Measurements from ENCODE around the gene CFLAR.
"Not testable (repeated sequence)": the region's sequence is repeated elsewhere in the genome, so short reads cannot be mapped to it uniquely, and the experiment has no call there.

Gene CFLAR

DNA sequence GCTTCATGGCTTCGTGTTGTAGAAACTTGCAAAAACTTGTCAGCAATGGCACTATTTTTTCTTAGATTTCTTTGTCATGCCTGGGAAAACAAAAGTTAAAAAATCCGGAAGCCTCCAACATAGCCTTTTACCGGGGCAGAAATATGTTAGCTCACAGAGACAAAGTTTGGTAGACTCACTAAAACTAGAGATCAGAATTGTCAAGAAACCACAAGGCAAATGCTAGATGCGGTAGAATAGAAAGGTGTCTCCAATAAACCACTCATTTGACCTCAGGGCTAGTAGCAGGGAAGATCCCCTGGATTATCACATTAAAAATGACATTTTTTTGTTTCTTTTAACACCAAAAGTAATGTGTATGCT is 67.4 kb downstream of the CFLAR start:
- DNase-seq: no peak

DNA sequence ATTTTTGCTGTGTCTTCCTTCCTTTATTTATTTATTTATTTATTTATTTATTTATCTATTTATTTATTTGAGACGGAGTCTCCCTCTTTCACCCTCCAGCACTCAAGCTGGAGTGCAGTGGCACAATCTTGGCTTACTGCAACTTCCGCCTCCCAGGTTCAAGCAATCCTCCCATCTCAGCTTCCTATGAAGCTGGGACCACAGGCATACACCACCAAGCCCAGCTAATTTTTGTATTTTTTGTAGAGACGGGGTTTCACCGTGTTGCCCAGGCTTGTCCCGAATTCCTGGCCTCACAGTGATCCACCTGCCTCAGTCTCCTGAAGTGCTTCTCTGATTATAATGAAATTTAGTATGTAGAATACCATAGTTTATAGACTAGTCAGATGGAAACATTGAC is 67.9 kb downstream of the CFLAR start:
- DNase-seq: peak; percentile 6 to 9

GRCh38 chr2:201184248-201184647 is 68.3 kb downstream of the CFLAR start:
- not testable (repeated sequence) for DNase-seq

- DNase-seq: peak in 1 of 2 donors; percentile 19
Observed at GRCh38 chr2:201185863-201186262, 69.9 kb downstream of the CFLAR start.

GRCh38 chr2:201186982-201187381 is 71.0 kb downstream of the CFLAR start:
- DNase-seq: no peak

DNA sequence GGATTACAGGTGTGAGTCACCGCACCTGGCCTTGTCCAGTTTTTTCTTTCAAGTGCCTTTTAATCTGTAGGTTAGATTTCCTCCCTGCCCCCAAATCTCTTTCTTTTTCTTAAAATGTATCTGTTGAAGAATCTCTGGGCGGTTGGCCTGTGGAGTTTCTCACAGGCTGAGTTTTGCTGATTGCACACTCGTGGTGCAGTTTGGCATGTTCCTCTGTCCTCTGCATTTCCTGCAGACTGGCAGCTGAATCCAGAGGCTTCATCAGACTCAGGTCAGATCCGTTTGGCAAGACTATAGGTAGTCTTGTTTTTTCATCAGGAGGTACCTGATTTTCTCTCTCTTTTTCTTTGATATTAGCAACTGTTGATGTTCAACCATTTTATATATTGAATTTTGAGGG is 72.5 kb downstream of the CFLAR start:
- no peak for DNase-seq

GRCh38 chr2:201191132-201191875 is 75.3 kb downstream of the CFLAR start:
- peak in 1 of 2 donors; percentile 46 for DNase-seq

- peak in 1 of 2 donors; percentile 66 for DNase-seq
Observed at GRCh38 chr2:201194097-201194496, 78.1 kb downstream of the CFLAR start.

- no peak for DNase-seq
Observed at GRCh38 chr2:201195331-201195730, 79.4 kb downstream of the CFLAR start.

DNA sequence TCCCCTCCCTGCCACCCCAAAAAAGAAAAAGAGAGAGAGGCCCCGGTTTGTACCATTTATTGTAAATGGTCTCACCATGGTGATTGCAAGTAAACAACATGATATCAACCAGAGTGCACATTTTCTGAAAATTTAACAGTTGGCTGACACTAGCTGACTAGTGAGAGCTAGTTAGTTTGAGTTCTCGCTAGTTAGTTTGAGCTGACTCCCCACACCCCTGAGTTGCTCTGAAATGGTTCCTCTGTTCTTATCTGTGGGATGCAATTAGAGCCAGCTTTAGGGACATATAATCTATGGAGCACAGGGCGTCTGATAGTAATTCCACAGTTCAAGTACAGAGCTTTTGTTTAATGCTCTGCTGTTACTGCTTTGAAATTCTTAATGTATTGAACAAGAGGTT is 80.0 kb downstream of the CFLAR start:
- DNase-seq: no peak

- DNase-seq: no peak
Observed at GRCh38 chr2:201196803-201197202, 80.8 kb downstream of the CFLAR start.

- peak in 1 of 2 donors; percentile 69 for DNase-seq
Observed at GRCh38 chr2:201197781-201198180, 81.8 kb downstream of the CFLAR start.

- no peak for DNase-seq
Observed at GRCh38 chr2:201199847-201200246, 83.9 kb downstream of the CFLAR start.

- DNase-seq: no peak
Observed at GRCh38 chr2:201200345-201200744, 84.4 kb downstream of the CFLAR start.

GRCh38 chr2:201201371-201201770 is 85.4 kb downstream of the CFLAR start:
- no peak for DNase-seq

DNA sequence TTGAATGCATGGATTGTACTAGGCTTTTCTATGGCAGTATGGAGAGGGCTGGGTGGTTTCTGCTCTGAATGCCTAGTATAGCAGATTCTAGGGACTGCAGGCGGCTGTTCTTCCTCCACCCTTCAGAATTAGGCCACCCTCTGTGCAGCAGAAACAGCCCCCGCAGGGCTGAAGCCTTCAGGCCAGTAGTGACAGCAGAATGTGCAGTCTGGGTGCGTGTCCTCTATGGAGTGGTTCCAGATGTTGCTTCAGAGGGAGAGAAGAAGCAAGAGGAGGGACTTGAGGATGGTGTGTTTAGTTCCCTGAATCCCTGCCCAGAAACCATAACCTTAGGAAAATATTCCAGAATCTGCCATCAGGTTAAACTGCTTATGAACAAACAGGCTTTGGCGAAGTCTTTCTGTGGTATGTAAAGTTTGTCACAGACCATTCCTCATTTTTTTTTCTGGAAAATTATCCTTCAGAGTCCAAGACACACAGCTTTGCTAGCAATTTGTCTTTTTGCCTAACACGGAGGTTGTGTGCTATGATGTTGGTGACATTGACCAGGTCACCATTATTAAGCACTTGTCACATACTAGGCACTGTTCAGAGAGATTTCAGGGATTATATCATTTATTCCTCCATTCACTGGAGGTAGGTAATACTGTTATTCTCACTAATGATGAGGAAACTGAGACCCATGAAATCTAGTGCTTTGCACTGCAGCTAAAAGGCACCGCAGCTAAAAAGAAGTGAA is 88.1 kb downstream of the CFLAR start:
- DNase-seq: no peak

GRCh38 chr2:201204655-201205514 is 88.9 kb downstream of the CFLAR start:
- no peak for DNase-seq

DNA sequence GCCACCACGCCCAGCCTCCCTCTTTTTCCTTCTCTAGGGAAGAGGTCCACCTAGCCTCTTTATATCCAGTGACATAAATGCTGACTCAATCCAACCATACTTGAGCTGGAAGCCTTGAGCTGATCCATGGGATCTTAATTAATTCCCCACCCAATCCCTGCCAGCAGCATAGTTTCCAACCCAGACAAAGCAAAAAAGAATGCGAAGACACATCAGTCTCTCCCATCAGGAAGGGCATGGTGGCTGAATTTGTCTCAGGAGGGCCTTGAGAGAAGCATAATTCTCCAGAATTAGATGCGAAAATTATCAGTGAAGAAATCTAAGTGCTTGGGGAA is 89.5 kb downstream of the CFLAR start:
- DNase-seq: no peak

DNA sequence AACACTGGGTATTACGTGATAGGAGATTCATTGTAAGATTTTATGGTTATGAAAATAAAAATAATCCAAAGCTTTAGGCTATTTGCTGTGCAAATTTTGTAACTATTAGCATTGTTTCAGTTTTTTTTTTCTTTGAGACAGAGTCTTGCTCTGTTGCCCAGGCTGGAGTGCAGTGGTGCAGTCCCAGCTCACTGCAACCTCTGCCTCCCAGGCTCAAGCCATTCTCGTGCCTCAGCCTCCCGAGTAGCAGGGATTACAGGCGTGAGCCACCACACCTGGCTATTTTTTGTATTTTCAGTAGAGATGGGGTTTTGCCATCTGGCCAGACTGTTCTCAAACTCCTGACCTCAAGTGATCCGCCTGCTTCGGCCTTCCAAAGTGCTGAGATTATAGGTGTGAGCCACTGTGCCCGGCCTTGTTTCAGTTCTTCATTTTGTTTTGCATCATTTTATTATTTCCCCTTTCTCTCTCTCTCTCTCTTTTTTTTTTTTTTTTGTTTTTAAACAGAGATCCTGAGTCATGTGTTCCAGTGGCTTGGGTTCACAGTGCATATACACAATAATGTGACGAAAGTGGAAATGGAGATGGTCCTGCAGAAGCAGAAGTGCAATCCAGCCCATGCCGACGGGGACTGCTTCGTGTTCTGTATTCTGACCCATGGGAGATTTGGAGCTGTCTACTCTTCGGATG is 92.7 kb downstream of the CFLAR start:
- peak in 1 of 2 donors; percentile 33 for DNase-seq

- DNase-seq: no peak
Observed at GRCh38 chr2:201215963-201216362, 100.0 kb downstream of the CFLAR start.

GRCh38 chr2:201216918-201217317 is 101.0 kb downstream of the CFLAR start:
- DNase-seq: no peak

- no peak for DNase-seq
Observed at GRCh38 chr2:201218780-201219179, 102.8 kb downstream of the CFLAR start.
